Fibroblast of the aortic adventitia (primary cell): Measurements from ENCODE around the gene PRPF4. TPM values are rescaled to one million over a fixed set of nuclear protein-coding genes. Genes with fewer than 3 reads are reported as not detected.

Source experiments
- DNase-seq: peaks from one replicate; pipeline ENCODE4 v3.0.0-alpha.2; 2010; ENCODE audit warnings: low read depth
- H3K4me3 ChIP-seq: 2 replicates; pipeline ENCODE4 v1.5.1; 2011; ENCODE audit warnings: low read depth, mild to moderate bottlenecking, control low read depth, low read length, moderate library complexity
- total RNA-seq: library from RNA; depleted of rRNA; stranded (reverse); fragments of >200 nt; gene quantifications from 2 replicates; pipeline ENCODE4 v1.2.3, GENCODE V29; 2012; ENCODE audit warnings: low replicate concordance
- TF ChIP-seq, protein P1 (sequence below): IDR thresholded peaks from 2 replicates; pipeline ENCODE4 v1.5.1; 2011; ENCODE audit warnings: mild to moderate bottlenecking, low read length, control low read depth, inconsistent platforms; ENCODE audit not compliant: insufficient read depth

Gene PRPF4
- total RNA-seq, 1 donor, result 24.0 TPM

- H3K4me3 ChIP-seq, result no peak overlapping the region
- TF ChIP-seq, protein P1, sequence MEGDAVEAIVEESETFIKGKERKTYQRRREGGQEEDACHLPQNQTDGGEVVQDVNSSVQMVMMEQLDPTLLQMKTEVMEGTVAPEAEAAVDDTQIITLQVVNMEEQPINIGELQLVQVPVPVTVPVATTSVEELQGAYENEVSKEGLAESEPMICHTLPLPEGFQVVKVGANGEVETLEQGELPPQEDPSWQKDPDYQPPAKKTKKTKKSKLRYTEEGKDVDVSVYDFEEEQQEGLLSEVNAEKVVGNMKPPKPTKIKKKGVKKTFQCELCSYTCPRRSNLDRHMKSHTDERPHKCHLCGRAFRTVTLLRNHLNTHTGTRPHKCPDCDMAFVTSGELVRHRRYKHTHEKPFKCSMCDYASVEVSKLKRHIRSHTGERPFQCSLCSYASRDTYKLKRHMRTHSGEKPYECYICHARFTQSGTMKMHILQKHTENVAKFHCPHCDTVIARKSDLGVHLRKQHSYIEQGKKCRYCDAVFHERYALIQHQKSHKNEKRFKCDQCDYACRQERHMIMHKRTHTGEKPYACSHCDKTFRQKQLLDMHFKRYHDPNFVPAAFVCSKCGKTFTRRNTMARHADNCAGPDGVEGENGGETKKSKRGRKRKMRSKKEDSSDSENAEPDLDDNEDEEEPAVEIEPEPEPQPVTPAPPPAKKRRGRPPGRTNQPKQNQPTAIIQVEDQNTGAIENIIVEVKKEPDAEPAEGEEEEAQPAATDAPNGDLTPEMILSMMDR, result no peak
- no peak for DNase-seq
These were observed 24.7 kb upstream of the PRPF4 start for GRCh38 chr9:113250807-113251206.

DNA sequence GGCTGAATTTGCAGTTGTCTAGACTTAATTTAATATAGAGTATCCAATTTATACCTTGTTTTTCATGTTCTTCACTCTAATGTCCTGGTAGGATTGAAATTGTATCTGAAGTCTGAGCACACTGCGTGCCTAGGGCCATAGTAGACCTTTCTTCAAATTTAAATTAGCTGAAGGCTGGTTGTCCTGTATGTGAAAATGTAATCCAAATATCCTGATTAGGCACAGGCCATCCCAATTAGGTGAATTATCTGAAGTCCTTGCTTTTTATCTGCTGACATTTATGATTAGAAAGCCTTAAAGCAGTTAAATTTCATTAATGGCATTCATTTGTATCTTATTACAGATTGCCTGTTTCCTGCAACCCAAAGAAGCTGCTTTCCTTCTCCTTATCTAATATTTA, 20.5 kb upstream of the PRPF4 start:
- TF ChIP-seq, protein P1, result no peak

GRCh38 chr9:113255438-113255837, 20.0 kb upstream of the PRPF4 start:
- TF ChIP-seq, protein P1, result no peak
- DNase-seq, result no peak
- H3K4me3 ChIP-seq, result no peak overlapping the region

More for the DNA sequence above, 20.5 kb upstream of the PRPF4 start:
- DNase-seq, result no peak
- no peak overlapping the region for H3K4me3 ChIP-seq

- no peak overlapping the region for H3K4me3 ChIP-seq
- DNase-seq, result no peak
- TF ChIP-seq, protein P1, result no peak
These were observed 17.6 kb upstream of the PRPF4 start for GRCh38 chr9:113257863-113258262.

DNA sequence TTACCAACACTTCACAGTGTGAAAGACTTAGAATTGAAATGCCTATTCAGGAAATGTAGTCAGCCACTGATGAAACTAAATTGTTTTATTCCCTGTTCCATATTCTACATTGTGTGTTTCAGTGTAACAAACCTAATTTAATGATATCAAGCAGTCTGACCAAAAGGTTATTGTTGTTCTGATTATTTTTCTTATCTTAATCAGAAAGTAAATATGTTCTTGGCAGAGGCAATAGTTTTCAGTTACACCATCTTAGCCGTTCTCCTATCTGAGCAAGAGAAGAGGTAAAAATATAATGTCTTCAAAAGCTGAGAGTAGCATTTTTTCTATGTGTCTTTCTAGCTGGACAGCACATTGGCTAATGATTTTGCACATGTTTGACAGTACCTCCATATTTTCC, 17.2 kb upstream of the PRPF4 start:
- TF ChIP-seq, protein P1, result no peak
- DNase-seq, result no peak
- no peak overlapping the region for H3K4me3 ChIP-seq

DNA sequence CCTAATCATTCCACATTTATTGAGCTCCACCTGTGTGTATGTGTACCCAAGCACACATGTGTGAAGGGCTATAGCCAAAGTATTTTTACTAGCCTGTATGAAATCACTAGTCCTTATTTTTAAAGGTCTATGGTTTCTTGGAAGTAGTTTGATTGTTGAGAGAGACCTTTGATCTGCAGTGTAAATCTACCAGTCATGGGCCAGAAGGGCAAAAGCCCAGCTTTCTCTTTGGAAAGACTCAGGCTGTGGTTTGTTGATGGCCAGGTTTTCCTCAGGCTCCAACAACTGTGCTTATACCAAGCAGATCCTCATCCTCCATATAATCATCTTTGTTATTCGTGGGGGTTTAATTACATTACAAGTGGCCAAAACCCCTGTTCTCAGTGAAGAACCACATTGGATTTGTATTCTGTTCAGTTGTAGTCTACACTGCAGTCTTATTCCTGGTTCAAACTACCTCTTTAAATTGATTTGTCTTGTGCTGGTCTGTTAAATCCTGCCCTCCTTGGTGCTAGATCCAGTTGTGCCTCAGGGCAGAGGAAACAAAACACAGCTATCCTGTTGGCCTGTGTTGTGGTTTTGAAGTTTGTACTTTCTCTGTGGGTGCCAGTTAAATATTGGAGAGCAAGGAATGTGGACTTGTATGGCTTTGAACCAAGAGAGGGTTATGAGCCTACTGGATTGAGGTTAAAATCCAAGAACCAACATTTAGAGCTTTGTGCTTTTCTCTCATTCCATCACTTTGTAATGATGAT, 13.4 kb upstream of the PRPF4 start:
- no peak overlapping the region for H3K4me3 ChIP-seq
- DNase-seq, result no peak
- TF ChIP-seq, protein P1, result no peak

DNA sequence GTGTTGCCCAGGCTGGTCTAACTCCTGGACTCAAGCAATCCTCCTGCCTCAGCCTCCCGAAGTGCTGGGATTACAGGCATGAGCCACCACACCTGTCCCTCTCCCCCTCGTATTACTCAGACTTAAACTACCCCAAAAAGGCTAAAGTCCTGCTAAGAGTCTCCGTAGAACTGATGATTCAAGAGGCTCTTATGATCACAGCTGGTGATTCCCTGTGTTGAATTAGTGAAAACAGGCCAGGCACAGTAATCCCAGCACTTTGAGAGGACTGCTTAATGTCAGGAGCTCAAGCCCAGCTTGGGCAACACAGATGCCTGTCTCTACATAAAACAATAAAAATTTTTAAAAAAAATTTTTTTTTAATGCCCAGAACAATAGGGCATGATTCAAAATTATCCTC, 9.3 kb upstream of the PRPF4 start:
- TF ChIP-seq, protein P1, result no peak
- H3K4me3 ChIP-seq, result no peak overlapping the region
- no peak for DNase-seq
